Measurements from ENCODE around the gene CFAP299.

- no peak for TF ChIP-seq CTCF (IDR thresholded peaks at IDR 0.05)
- no peak for TF ChIP-seq ZFX (IDR thresholded peaks at IDR 0.05; ENCODE audit: borderline replicate concordance)
Measured at GRCh38 chr4:80925293-80925692, 589.8 kb downstream of the CFAP299 start.
